GM19238 (cell line): ENCODE data around the gene SYNDIG1.

ENCODE experiments used
- DNase-seq: peaks from one replicate; pipeline ENCODE4 v3.0.0; 2011; ENCODE audit warnings: low spot score; ENCODE audit not compliant: insufficient read length

SYNDIG1 gene

GRCh38 chr20:24583169-24583792 lies 113.9 kb downstream of the SYNDIG1 start:
- no peak for DNase-seq

- no peak for DNase-seq
These were observed 114.6 kb downstream of the SYNDIG1 start for GRCh38 chr20:24584078-24584477.

GRCh38 chr20:24584538-24585356 lies 115.3 kb downstream of the SYNDIG1 start:
- DNase-seq, result no peak

- DNase-seq, result no peak
These were observed 116.5 kb downstream of the SYNDIG1 start for GRCh38 chr20:24585796-24586522.

- no peak for DNase-seq
These were observed 117.1 kb downstream of the SYNDIG1 start for GRCh38 chr20:24586523-24586840.

- no peak for DNase-seq
These were observed 118.1 kb downstream of the SYNDIG1 start for GRCh38 chr20:24587384-24588046.

GRCh38 chr20:24588047-24588635 lies 118.7 kb downstream of the SYNDIG1 start:
- no peak for DNase-seq

GRCh38 chr20:24588725-24589340 lies 119.4 kb downstream of the SYNDIG1 start:
- DNase-seq, result no peak

GRCh38 chr20:24589381-24589780 lies 120.0 kb downstream of the SYNDIG1 start:
- no peak for DNase-seq

GRCh38 chr20:24589815-24590177 lies 120.4 kb downstream of the SYNDIG1 start:
- DNase-seq, result no peak

- DNase-seq, result no peak
These were observed 121.0 kb downstream of the SYNDIG1 start for GRCh38 chr20:24590178-24590982.

GRCh38 chr20:24597051-24597450 lies 127.6 kb downstream of the SYNDIG1 start:
- no peak for DNase-seq

- DNase-seq, result no peak
These were observed 128.9 kb downstream of the SYNDIG1 start for GRCh38 chr20:24598346-24598745.

- no peak for DNase-seq
These were observed 129.6 kb downstream of the SYNDIG1 start for GRCh38 chr20:24598996-24599395.

- DNase-seq, result no peak
These were observed 130.6 kb downstream of the SYNDIG1 start for GRCh38 chr20:24600012-24600411.

- DNase-seq, result no peak
These were observed 134.0 kb downstream of the SYNDIG1 start for GRCh38 chr20:24603454-24603853.

- DNase-seq, result no peak
These were observed 135.7 kb downstream of the SYNDIG1 start for GRCh38 chr20:24604966-24605665.

- no peak for DNase-seq
These were observed 136.6 kb downstream of the SYNDIG1 start for GRCh38 chr20:24605937-24606455.

GRCh38 chr20:24607402-24607801 lies 138.0 kb downstream of the SYNDIG1 start:
- DNase-seq, result no peak
